GM12878 (cell line): Measurements from ENCODE around the gene ASB2. TPM values are rescaled to one million over a fixed set of nuclear protein-coding genes. Genes with fewer than 3 reads are reported as not detected.
A peak's percentile ranks its signal among the peaks of the same experiment; 100 is the strongest.

Source experiments
- ATAC-seq: fragments of 200-7000 bp; cut with Tn5 transposase; 3 replicates; pipeline ENCODE4 v1.9.1; 2020; ENCODE audit warnings: mild to moderate bottlenecking, moderate library complexity
- Bru-seq: library from RNA; stranded (reverse); fragments of 400-500 nt; gene quantifications from one replicate; lab custom pipeline; 2021; lab: Mats Ljungman, UMichigan
- BruChase-seq, 2 experiments: library from RNA; stranded (reverse); fragments of 400-500 nt; gene quantifications; one replicate each; lab custom pipeline; 2021; lab: Mats Ljungman, UMichigan
- BruUV-seq: library from RNA; stranded (reverse); fragments of 400-500 nt; replicated peaks from 2 replicates; lab custom pipeline; 2021; lab: Mats Ljungman, UMichigan
- CTCF ChIA-PET: fragments of 300-600 bp; sonication (Branson Sonifier 250); formaldehyde crosslinking; extraction: SDS; loops from one replicate; lab custom pipeline; 2021; ENCODE audit warnings: inconsistent platforms; lab: Yijun Ruan, JAX
- POLR2A ChIA-PET: fragments of 350-600 bp; formaldehyde crosslinking; extraction: SDS; loops from one replicate; lab custom pipeline; 2021; ENCODE audit warnings: inconsistent platforms; lab: Charles Lee
- RAD21 ChIA-PET: fragments of 300-600 bp; sonication (Branson Sonifier 250); formaldehyde crosslinking; loops from one replicate; lab custom pipeline; 2023; ENCODE audit warnings: antibody characterized with exemption; ENCODE audit not compliant: unreplicated experiment; lab: Charles Lee
- SMC1A ChIA-PET: fragments of 300-600 bp; sonication (Branson Sonifier 250); formaldehyde crosslinking; loops from one replicate; lab custom pipeline; 2023; ENCODE audit not compliant: unreplicated experiment, uncharacterized antibody; lab: Charles Lee
- DNase-seq: peaks from one replicate; pipeline ENCODE4 v3.0.0-alpha.2; 2011; ENCODE audit warnings: low read depth, low spot score
- FAIRE-seq: peaks from 3 replicates; lab custom pipeline; 2011; peaks lifted over from hg19 to GRCh38; lab: Jason Lieb, UNC
- H2AFZ ChIP-seq: 2 replicates; pipeline ENCODE4 v1.6.0; 2011; ENCODE audit warnings: low read depth, low read length, control low read depth; ENCODE audit not compliant: control insufficient read depth
- H3K27ac ChIP-seq: 2 replicates; pipeline ENCODE4 v1.5.1; 2011; ENCODE audit warnings: control low read depth; ENCODE audit not compliant: control insufficient read depth, insufficient read depth
- H3K27me3 ChIP-seq, 2 experiments: replicated peaks in 1 of 2; 2 replicates each; pipeline versions ENCODE4 v1.6.0 to v1.6.1; 2011; ENCODE audit warnings: low read length in 1 of 2; ENCODE audit not compliant: control insufficient read depth in 2 of 2, insufficient read depth in 2 of 2
- H3K36me3 ChIP-seq, 2 experiments: 2 replicates each; pipeline ENCODE4 v1.5.1; 2011; ENCODE audit warnings: low read length in 1 of 2; ENCODE audit not compliant: control insufficient read depth in 2 of 2, insufficient read depth in 2 of 2
- H3K4me1 ChIP-seq: 2 replicates; pipeline ENCODE4 v1.6.1; 2011; ENCODE audit warnings: mild to moderate bottlenecking, low read length, moderate library complexity, mixed read lengths; ENCODE audit not compliant: control insufficient read depth, insufficient read depth
- H3K4me2 ChIP-seq: 2 replicates; pipeline ENCODE4 v1.6.0; 2011; ENCODE audit warnings: control low read depth; ENCODE audit not compliant: control insufficient read depth, insufficient read depth
- H3K4me3 ChIP-seq: fragments of 200-600 bp; sonication (generic); 2 replicates; pipeline ENCODE4 v1.5.1; 2016
- H3K79me2 ChIP-seq: 2 replicates; pipeline ENCODE4 v1.6.0; 2011; ENCODE audit warnings: low read length; ENCODE audit not compliant: control insufficient read depth, insufficient read depth
- H3K9ac ChIP-seq: 2 replicates; pipeline ENCODE4 v1.8.0; 2011; ENCODE audit warnings: low read length, control low read depth, mixed read lengths; ENCODE audit not compliant: control insufficient read depth, insufficient read depth
- H3K9me3 ChIP-seq: replicated peaks from 3 replicates; pipeline ENCODE4 v1.5.1; 2011; ENCODE audit warnings: mild to moderate bottlenecking, low read length; ENCODE audit not compliant: control insufficient read depth, insufficient read depth
- H4K20me1 ChIP-seq: 2 replicates; pipeline ENCODE4 v1.6.0; 2011; ENCODE audit not compliant: control insufficient read depth, insufficient read depth
- BHLHE40 ChIP-seq, 2 experiments: fragments of 450-650 bp in 1 of 2; IDR thresholded peaks; 2 replicates each; pipeline ENCODE4 v1.6.1; 2011 to 2017; ENCODE audit warnings: low read depth in 2 of 2, borderline replicate concordance in 1 of 2, improper control_type of control experiment in 1 of 2, low read length in 1 of 2, mild to moderate bottlenecking in 1 of 2
- E2F8 ChIP-seq: fragments of 450-650 bp; IDR thresholded peaks from 2 replicates; pipeline ENCODE4 v1.6.1; 2018; ENCODE audit warnings: mild to moderate bottlenecking, low read depth, moderate library complexity; ENCODE audit not compliant: partially characterized antibody
- EED ChIP-seq: sonication (generic); IDR thresholded peaks from 2 replicates; pipeline ENCODE4 v1.6.1; 2016; ENCODE audit warnings: antibody characterized with exemption, low read depth
- EGR1 ChIP-seq, 2 experiments: IDR thresholded peaks; 1 replicate in 1 of 2; 2 replicates in 1 of 2; pipeline ENCODE4 v1.6.1; 2011 to 2012; ENCODE audit warnings: low read depth in 2 of 2, low read length in 2 of 2, borderline replicate concordance in 1 of 2, mild to moderate bottlenecking in 1 of 2, moderate library complexity in 1 of 2
- FOXM1 ChIP-seq: IDR thresholded peaks from 2 replicates; pipeline ENCODE4 v1.6.1; 2012; ENCODE audit warnings: low read depth, mild to moderate bottlenecking, inconsistent platforms, low read length, moderate library complexity
- MXI1 ChIP-seq: fragments of 150-350 bp; IDR thresholded peaks from 2 replicates; pipeline ENCODE4 v1.6.1; 2011; ENCODE audit warnings: low read depth, mild to moderate bottlenecking, inconsistent platforms, low read length, improper control_type of control experiment
- NBN ChIP-seq: fragments of 450-650 bp; IDR thresholded peaks from 2 replicates; pipeline ENCODE4 v1.6.1; 2016
- NR2C2 ChIP-seq: IDR thresholded peaks from 2 replicates; pipeline ENCODE4 v1.6.1; 2011; ENCODE audit warnings: borderline replicate concordance, low read depth; ENCODE audit not compliant: control insufficient read depth, insufficient read length
- POLR2AphosphoS5 ChIP-seq: IDR thresholded peaks from 2 replicates; pipeline ENCODE4 v1.6.1; 2011; ENCODE audit warnings: mild to moderate bottlenecking, low read length, inconsistent platforms
- SMAD1 ChIP-seq: fragments of 450-650 bp; IDR thresholded peaks from 2 replicates; pipeline ENCODE4 v1.6.1; 2018; ENCODE audit warnings: mild to moderate bottlenecking, low read depth; ENCODE audit not compliant: partially characterized antibody
- SPI1 ChIP-seq: IDR thresholded peaks from 2 replicates; pipeline ENCODE4 v1.6.1; 2011; ENCODE audit warnings: low read depth, mild to moderate bottlenecking, low read length, moderate library complexity, borderline replicate concordance; ENCODE audit not compliant: insufficient read depth
- TCF3 ChIP-seq: IDR thresholded peaks from 2 replicates; pipeline ENCODE4 v1.6.1; 2012; ENCODE audit warnings: low read depth, mild to moderate bottlenecking, low read length, borderline replicate concordance; ENCODE audit not compliant: insufficient read depth
- YBX1 ChIP-seq: fragments of 450-650 bp; IDR thresholded peaks from 2 replicates; pipeline ENCODE4 v1.6.1; 2016; ENCODE audit warnings: antibody characterized with exemption
- WGBS: methylation state at CpG from one replicate; pipeline ENCODE4 v1.1.6; 2016; ENCODE audit warnings: low lambda C conversion rate; ENCODE audit not compliant: insufficient replicate concordance, insufficient coverage; ENCODE audit errors: missing lambda C conversion rate; 5-methylcytosine and 5-hydroxymethylcytosine counted together
- in situ Hi-C: fragments of 300-500 bp; cut with MboI; formaldehyde crosslinking; loops from 9 replicates; pipeline ENCODE4 v1.14.3; 2018; ENCODE audit warnings: mixed read lengths
- intact Hi-C: fragments of 100-400 bp; cut with micrococcal nuclease; formaldehyde crosslinking; loops from one replicate; pipeline ENCODE4 v1.14.2; 2022; ENCODE audit not compliant: unreplicated experiment
- long read RNA-seq, 2 experiments: library from polyadenylated mRNA; unstranded; transcript quantifications; one replicate each; pipeline ENCODE4 v2.0.0, GENCODE V29; 2019 to 2020
- polyA minus RNA-seq, 3 experiments: library from RNA; depleted of rRNA, polyadenylated mRNA; stranded (reverse); fragments of >200 nt; gene quantifications; 2 replicates each; pipeline ENCODE4 v1.2.3, GENCODE V29; 2011
- polyA plus RNA-seq, 11 experiments: library from polyadenylated mRNA; depleted of rRNA in 4 of 11; unstranded in 6 of 11; stranded (reverse) in 5 of 11; fragments of >200 nt; fragmentation: Nextera tagmentation in 4 of 11; fragmentation: Illumina TruSeq in 1 of 11; extraction: Ambion mirVana in 4 of 11; extraction: Trizol in 1 of 11; gene quantifications; 1 replicate in 1 of 11; 2 replicates in 10 of 11; pipeline versions ENCODE4 v1.2.1 to v1.2.3, GENCODE V29; 2011 to 2016; ENCODE audit warnings: inconsistent platforms in 2 of 11, missing spikeins in 2 of 11, low read depth in 1 of 11
- total RNA-seq, 4 experiments: library from RNA; depleted of rRNA in 3 of 4; stranded (reverse); fragments of >200 nt in 3 of 4; fragmentation: Illumina TruSeq in 1 of 4; extraction: Trizol in 1 of 4; gene quantifications; 2 replicates each; pipeline versions ENCODE4 v1.2.1 to v1.2.3, GENCODE V29; 2013 to 2021

The ASB2 gene
- 74.5 and 81.9 TPM in 2 replicates for total RNA-seq (2013; cell fraction: nucleolus; rRNA removed)
- 46.4 and 53.5 TPM in 2 replicates for total RNA-seq (2014; rRNA removed)
- total RNA-seq (2014; rRNA removed; fragmentation: Illumina TruSeq; extraction: Trizol), result 21.5 and 26.9 TPM in 2 replicates
- total RNA-seq (2021), result 40.0 and 40.4 TPM in 2 replicates
- polyA plus RNA-seq (2011; ENCODE audit: low read depth), result 18.9 TPM
- polyA plus RNA-seq (2011; rRNA removed), result 8.5 and 16.9 TPM in 2 replicates
- 22.6 and 38.7 TPM in 2 replicates for polyA plus RNA-seq (2011; cell fraction: cytosol; rRNA removed)
- 45.6 and 71.8 TPM in 2 replicates for polyA plus RNA-seq (2011; cell fraction: nucleus; rRNA removed)
- 18.6 and 50.6 TPM in 2 replicates for polyA plus RNA-seq (2012)
- 12.3 and 21.9 TPM in 2 replicates for polyA plus RNA-seq (2014; fragmentation: Illumina TruSeq; extraction: Trizol)
- 1 to 10 TPM; 3.0 to 7.4 TPM for polyA plus RNA-seq (2014; fragmentation: Nextera tagmentation; extraction: Ambion mirVana)
- polyA plus RNA-seq (2014; rRNA removed), result 50.0 and 54.5 TPM in 2 replicates
- polyA plus RNA-seq (2016; fragmentation: Nextera tagmentation; extraction: Ambion mirVana), result 10 to 100 TPM; 51.7 to 54.8 TPM
- polyA minus RNA-seq (2011; rRNA and poly(A)+ RNA removed), result 20.3 and 37.3 TPM in 2 replicates
- 8.8 and 11.7 TPM in 2 replicates for polyA minus RNA-seq (2011; cell fraction: cytosol; rRNA and poly(A)+ RNA removed)
- 26.7 and 36.0 TPM in 2 replicates for polyA minus RNA-seq (2011; cell fraction: nucleus; rRNA and poly(A)+ RNA removed)
- percentile 65 among the genes with signal in this experiment for Bru-seq, nascent RNA
- BruChase-seq, experiment 1, labeled RNA remaining after a 6-hour chase, result percentile 55 among the genes with signal in this experiment
- BruChase-seq, experiment 2, labeled RNA remaining after a 2-hour chase, result percentile 55 among the genes with signal in this experiment
- long read RNA-seq, experiment 1, transcript ASB2-201 (8 exons, 2,743 nt), result major isoform, 15 of 56 reads
- long read RNA-seq, experiment 1, partial matches to known transcripts, result 6 of 56 reads
- long read RNA-seq, experiment 1, other reads (novel, unspliced or antisense), result 32 of 56 reads
- long read RNA-seq, experiment 2, transcript ASB2-201 (8 exons, 2,743 nt), result major isoform, 52 of 146 reads
- long read RNA-seq, experiment 2, partial matches to known transcripts, result 24 of 146 reads
- long read RNA-seq, experiment 2, other reads (novel, unspliced or antisense), result 65 of 146 reads

GRCh38 chr14:93976477-93977057 lies at the start of gene ASB2:
ASB2 (minus strand) TSS chr14:93976570; CDS start chr14:93964539, 12,031 bp downstream.
- ATAC-seq (peak; percentile 45), DNase-seq (no peak), FAIRE-seq (no peak)
- Histone ChIP-seq H2AFZ (peak within 1 kb of the TSS; percentile 16), H3K27ac (peak within 1 kb of the TSS; percentile 96), H3K9ac (peak within 1 kb of the TSS; percentile 79), H3K4me3 (peak within 1 kb of the TSS; percentile 67), H3K9me3 (no peaks in the 10 kb centered on the region; the same call in 2 of the 3 replicates), H3K4me2 (peak within 1 kb of the TSS; percentile 75), H3K27me3 (no peaks in the 10 kb centered on the region), H3K79me2 (no peaks in the 10 kb centered on the region), H3K36me3 (no peaks in the 10 kb centered on the region; a peak in 1 of 4 replicates), H4K20me1 (no peaks in the 10 kb centered on the region), H3K4me1 (peaks cover 82% of the 10 kb centered on the region)
- ChIA-PET SMC1A (interaction anchor here (1.1 to 20.2 kb wide), 6 partner anchors 9 to 37 kb away, joined by 3 to 409 read pairs (median 92); partner anchors contain the start of gene CCDC197), CTCF (interaction anchor here (1.0 to 20.8 kb wide), 7 partner anchors 9 to 37 kb away, joined by 3 to 399 read pairs (median 5); partner anchors contain the start of gene CCDC197), POLR2A (interaction anchor here (1.1 to 4.4 kb wide), 9 partner anchors 8 to 23 kb away, joined by 3 to 18 read pairs (median 9); partner anchors contain the start of gene CCDC197), RAD21 (interaction anchor here (1.1 to 16.9 kb wide), 5 partner anchors 8 to 36 kb away, joined by 4 to 324 read pairs (median 36); partner anchors contain the start of gene CCDC197)
- BruUV-seq, result no TSS peak
- intact Hi-C loops (loop anchor here (1.0 to 5.0 kb wide), 3 partner anchors 17 to 106 kb away; partner anchors contain the start of genes DDX24 and IFI27L1), in situ Hi-C loops (loop anchor here (10.0 kb wide), 1 partner anchor 1538 kb away; the partner anchor contains the start of gene SYNE3)
- WGBS, result 2% methylated on average over 12 of the region's 12 CpGs
- TF ChIP-seq YBX1 (peak; percentile 79; the same call in 1 of the 2 replicates), TCF3 (0 out of 2 replicates have a peak, but pooled peaks have one; percentile 1), NBN (peak; percentile 89; the same call in 1 of the 2 replicates), MXI1 (0 out of 2 replicates have a peak, but pooled peaks have one; percentile 33), SMAD1 (peak; percentile 73), NR2C2 (no peak), EGR1 (IDR thresholded peaks at IDR 0.05; ENCODE audit: borderline replicate concordance in 1 of 2, low read depth in 2 of 2, low read length in 2 of 2) (0 out of 3 replicates have a peak, but pooled peaks of 1 of the 2 experiments have one; percentile 11), FOXM1 (no peak), POLR2AphosphoS5 (peak; percentile 20; the same call in 1 of the 2 replicates), EED (peak; percentile 76), E2F8 (no peak), SPI1 (0 out of 2 replicates have a peak, but pooled peaks have one; percentile 8), BHLHE40 (IDR thresholded peaks at IDR 0.05; ENCODE audit: borderline replicate concordance in 1 of 2, low read depth in 2 of 2, low read length in 1 of 2) (peak; percentile 81 to 85)
